C4-2B (cell line): Measurements from ENCODE around the gene COBL.

Source experiments
- CTCF ChIP-seq: fragments of 450-650 bp; conservative IDR thresholded peaks from 2 replicates; pipeline ENCODE4 v1.5.1; 2017; ENCODE audit warnings: mild to moderate bottlenecking
- ZFX ChIP-seq: fragments of 450-650 bp; IDR thresholded peaks from 2 replicates; pipeline ENCODE4 v1.6.1; 2017

DNA sequence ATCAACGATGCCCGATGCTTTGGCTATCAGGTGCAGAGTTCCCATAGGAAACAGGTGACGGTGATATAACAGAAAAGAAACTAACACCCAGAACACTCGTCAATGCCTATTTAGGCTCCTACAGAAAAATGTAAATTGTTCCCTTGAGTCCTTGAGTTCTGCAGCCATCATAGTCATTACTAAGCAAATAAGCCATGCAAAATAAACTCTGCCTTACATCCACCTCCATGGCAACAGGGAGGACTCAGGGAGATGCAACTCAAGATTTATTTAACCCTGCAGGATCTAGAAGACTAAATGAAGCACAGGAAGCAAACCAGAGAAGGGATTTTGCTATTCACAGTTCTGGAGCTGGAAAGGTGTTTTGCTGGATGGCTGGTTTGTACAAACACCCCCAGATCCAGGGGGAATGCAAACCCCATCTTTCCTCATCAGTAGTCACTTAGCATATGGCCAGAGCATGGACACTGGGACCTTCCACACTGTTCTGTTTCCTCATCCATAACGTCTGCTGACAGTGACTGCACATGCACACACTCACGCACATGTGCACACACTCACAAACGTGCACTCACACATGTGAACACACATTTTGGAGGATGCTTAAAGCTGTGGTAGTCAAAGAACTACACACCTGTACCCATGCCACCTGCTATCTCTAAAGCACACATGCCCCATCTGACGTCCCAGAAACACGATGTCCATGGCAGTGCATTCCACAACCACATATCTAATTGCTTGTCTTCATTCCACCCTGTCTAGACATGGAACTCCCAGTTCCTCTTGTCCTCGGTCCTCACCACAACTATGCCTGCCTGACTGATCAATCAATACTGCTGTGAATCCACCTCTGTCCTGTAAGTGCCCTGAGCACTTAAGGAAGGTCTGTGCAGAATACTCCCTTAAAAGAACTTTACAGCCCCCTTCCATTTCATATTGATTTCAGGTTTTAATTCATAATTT lies 178.2 kb downstream of the COBL start:
- TF ChIP-seq CTCF, result no peak
- TF ChIP-seq ZFX, result no peak
